A549 (cell line): ENCODE data around the gene CSTF1. TPM values are rescaled to one million over a fixed set of nuclear protein-coding genes. Genes with fewer than 3 reads are reported as not detected.

ENCODE experiments used
- ATAC-seq, 2 experiments: fragments of 200-7000 bp in 1 of 2; fragments of >200 bp in 1 of 2; cut with Nextera tagmentation in 1 of 2; cut with Tn5 transposase in 1 of 2; 3 replicates each; pipeline versions ENCODE4 v1.8.0 to v1.9.1; 2018 to 2020; ENCODE audit warnings: mild to moderate bottlenecking in 1 of 2, moderate library complexity in 1 of 2
- CTCF ChIA-PET: fragments of 300-600 bp; sonication (Branson Sonifier 250); formaldehyde crosslinking; extraction: SDS; loops from one replicate; lab custom pipeline; 2021; ENCODE audit warnings: antibody characterized with exemption, inconsistent platforms; lab: Yijun Ruan, JAX
- POLR2A ChIA-PET: fragments of 350-600 bp; formaldehyde crosslinking; extraction: SDS; loops from one replicate; lab custom pipeline; 2021; ENCODE audit warnings: antibody characterized with exemption, inconsistent platforms; lab: Yijun Ruan, JAX
- DNase-seq, 2 experiments: peaks; one replicate each; pipeline versions ENCODE4 v3.0.0 to v3.0.0-alpha.2; 2011 to 2016; ENCODE audit warnings: low read depth in 1 of 2, low spot score in 1 of 2
- FAIRE-seq: peaks from 2 replicates; lab custom pipeline; 2011; peaks lifted over from hg19 to GRCh38; lab: Jason Lieb, UNC
- H3K27ac ChIP-seq, 2 experiments: fragments of >200 bp; sonication (Bioruptor Twin); formaldehyde crosslinking; 3 replicates each; pipeline ENCODE4 v1.5.1; 2016 to 2017
- H3K4me1 ChIP-seq: fragments of >200 bp; sonication (Bioruptor Twin); formaldehyde crosslinking; 3 replicates; pipeline ENCODE4 v1.6.1; 2016
- H3K4me2 ChIP-seq: fragments of >200 bp; sonication (Bioruptor Twin); formaldehyde crosslinking; 3 replicates; pipeline ENCODE4 v1.6.1; 2016
- H3K4me3 ChIP-seq: fragments of >200 bp; sonication (Bioruptor Twin); formaldehyde crosslinking; 3 replicates; pipeline ENCODE4 v1.5.1; 2016
- H3K9me3 ChIP-seq: fragments of >200 bp; sonication (Bioruptor Twin); formaldehyde crosslinking; 3 replicates; pipeline ENCODE4 v1.6.1; 2016
- BHLHE40 ChIP-seq: IDR thresholded peaks from 2 replicates; pipeline ENCODE4 v1.6.1; 2012; ENCODE audit warnings: low read depth, low read length, inconsistent platforms
- CHD2 ChIP-seq: fragments of 150-350 bp; IDR thresholded peaks from 2 replicates; pipeline ENCODE4 v1.6.1; 2014; ENCODE audit warnings: low read length; ENCODE audit not compliant: partially characterized antibody
- EHF ChIP-seq: fragments of 250-450 bp; sonication (Bioruptor Pico); IDR thresholded peaks from 2 replicates; pipeline ENCODE4 v1.5.0; 2020; ENCODE audit warnings: mild to moderate bottlenecking
- HDAC2 ChIP-seq: fragments of 200-600 bp; sonication (generic); IDR thresholded peaks from 2 replicates; pipeline ENCODE4 v1.6.1; 2016
- HOXA7 ChIP-seq: fragments of 250-450 bp; sonication (Bioruptor Pico); IDR thresholded peaks from 2 replicates; pipeline ENCODE4 v1.5.0; 2020; ENCODE audit warnings: mild to moderate bottlenecking, moderate library complexity
- HOXB13 ChIP-seq: fragments of 250-450 bp; sonication (Bioruptor Pico); IDR thresholded peaks from 2 replicates; pipeline ENCODE4 v1.5.0; 2020; ENCODE audit warnings: low read depth, mild to moderate bottlenecking, moderate library complexity
- JUN ChIP-seq, 2 experiments: fragments of >200 bp; sonication (Bioruptor Twin); formaldehyde crosslinking; IDR thresholded peaks; 2 replicates in 1 of 2; 3 replicates in 1 of 2; pipeline ENCODE4 v1.6.1; 2016 to 2017
- KDM5A ChIP-seq: fragments of 200-600 bp; sonication (generic); IDR thresholded peaks from 2 replicates; pipeline ENCODE4 v1.6.1; 2016; ENCODE audit warnings: antibody characterized with exemption, mild to moderate bottlenecking
- MAZ ChIP-seq: fragments of 150-350 bp; IDR thresholded peaks from 2 replicates; pipeline ENCODE4 v1.6.1; 2014; ENCODE audit warnings: antibody characterized with exemption, low read depth, low read length, borderline replicate concordance
- MYC ChIP-seq: IDR thresholded peaks from 2 replicates; pipeline ENCODE4 v1.6.1; 2012; ENCODE audit warnings: mild to moderate bottlenecking, inconsistent platforms, low read length, improper control_type of control experiment, borderline replicate concordance
- PHF8 ChIP-seq: fragments of 200-600 bp; sonication (generic); IDR thresholded peaks from 2 replicates; pipeline ENCODE4 v1.6.1; 2016; ENCODE audit warnings: low read depth, mild to moderate bottlenecking, antibody characterized with exemption, moderate library complexity, borderline replicate concordance
- POLR2AphosphoS2 ChIP-seq: conservative IDR thresholded peaks from 2 replicates; pipeline ENCODE4 v1.6.1; 2012; ENCODE audit warnings: low read length, improper control_type of control experiment, inconsistent platforms
- RAD21 ChIP-seq, 2 experiments: fragments of >200 bp in 1 of 2; sonication (Bioruptor Twin) in 1 of 2; formaldehyde crosslinking in 1 of 2; IDR thresholded peaks in 1 of 2; conservative IDR thresholded peaks in 1 of 2; 2 replicates in 1 of 2; 3 replicates in 1 of 2; pipeline ENCODE4 v1.6.1; 2012 to 2018; ENCODE audit warnings: inconsistent platforms in 1 of 2
- RARB ChIP-seq: fragments of 250-450 bp; sonication (Bioruptor Pico); IDR thresholded peaks from 2 replicates; pipeline ENCODE4 v1.8.0; 2021; ENCODE audit warnings: mild to moderate bottlenecking, moderate library complexity
- RNF2 ChIP-seq: fragments of 200-600 bp; sonication (generic); IDR thresholded peaks from 2 replicates; pipeline ENCODE4 v1.6.1; 2016; ENCODE audit warnings: low read depth, mild to moderate bottlenecking, antibody characterized with exemption, moderate library complexity, borderline replicate concordance
- ZFP36 ChIP-seq: fragments of 450-650 bp; IDR thresholded peaks from 2 replicates; pipeline ENCODE4 v1.6.1; 2014; ENCODE audit warnings: borderline replicate concordance; ENCODE audit not compliant: partially characterized antibody
- WGBS: methylation state at CpG from one replicate; pipeline ENCODE4 v1.1.6; 2017; ENCODE audit errors: missing lambda C conversion rate; 5-methylcytosine and 5-hydroxymethylcytosine counted together
- polyA plus RNA-seq, 4 experiments: library from polyadenylated mRNA; depleted of rRNA in 3 of 4; stranded (reverse); fragments of >200 nt; fragmentation: RNase III in 1 of 4; extraction: RNeasy Plus Mini Kit Qiagen cat#74134 plus additional on column Dnase treatment in 1 of 4; gene quantifications; 2 replicates in 3 of 4; 3 replicates in 1 of 4; pipeline ENCODE4 v1.2.3, GENCODE V29; 2011 to 2017
- TF ChIP-seq, protein P1 (sequence below): fragments of 150-350 bp; IDR thresholded peaks from 2 replicates; pipeline ENCODE4 v1.6.1; 2014; ENCODE audit warnings: low read depth, mild to moderate bottlenecking, low read length
- TF ChIP-seq, protein P2 (sequence below): fragments of >200 bp; sonication (Bioruptor Twin); formaldehyde crosslinking; IDR thresholded peaks from 3 replicates; pipeline ENCODE4 v1.6.1; 2016
- TF ChIP-seq, protein P3 (sequence below): IDR thresholded peaks from 2 replicates; pipeline ENCODE4 v1.6.1; 2012
- TF ChIP-seq, protein P4 (sequence below): IDR thresholded peaks from 2 replicates; pipeline ENCODE4 v1.6.1; 2012; ENCODE audit warnings: low read depth, borderline replicate concordance

The CSTF1 gene
- polyA plus RNA-seq, 2 of the 4 experiments (the other 2 are of a cell fraction): 40.9 to 79.9 TPM

DNA sequence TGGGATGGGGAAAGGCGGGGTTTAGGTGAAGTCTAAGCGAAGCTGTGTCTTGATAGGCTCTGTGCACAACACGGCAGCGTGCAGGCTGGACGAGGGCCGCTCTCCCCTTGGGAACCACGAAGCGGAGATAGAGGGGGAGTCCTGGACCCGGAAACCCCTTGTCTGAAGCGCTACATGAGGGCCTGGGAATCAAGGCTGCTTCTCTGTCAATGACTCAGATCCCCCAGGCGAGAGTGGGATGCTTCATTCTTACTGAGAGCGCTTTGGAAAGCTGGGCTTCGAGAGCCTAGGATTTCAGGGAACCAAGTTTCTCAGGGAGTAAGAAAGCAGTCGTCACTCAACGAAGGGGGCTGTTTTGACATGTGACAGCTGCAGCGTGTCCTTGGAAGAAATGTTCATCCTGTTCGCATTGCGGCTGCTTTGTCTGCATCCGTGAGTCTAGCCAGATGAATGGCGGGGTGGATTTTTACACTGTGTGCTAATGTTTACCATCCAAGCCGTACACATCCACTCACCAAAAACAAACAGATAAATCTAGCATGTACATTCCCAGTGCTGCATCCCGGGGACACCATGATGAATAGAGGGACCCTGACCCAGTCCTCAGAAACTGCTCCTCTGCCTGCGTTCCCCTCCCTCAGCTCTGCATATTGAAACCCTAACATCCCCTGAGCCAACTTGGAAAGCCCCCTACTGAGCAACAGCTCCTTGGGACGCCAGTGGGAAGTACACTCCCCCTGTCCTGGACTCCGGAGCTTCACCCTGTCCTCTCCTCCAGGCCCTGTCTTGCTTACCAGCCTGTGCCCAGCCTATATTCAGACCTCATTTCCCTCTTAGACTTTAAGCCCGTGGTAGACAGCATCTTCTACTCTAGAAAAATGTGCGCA is 51.5 kb downstream of the CSTF1 start:
- 70% methylated on average over 27 of the region's 27 CpGs for WGBS
- peak in 1 of 2 experiments; percentile 43; a peak in 2 of 6 replicates for ATAC-seq
- Histone ChIP-seq H3K27ac (no peak overlapping the region), H3K4me1 (no peaks in the 10 kb centered on the region), H3K9me3 (no peaks in the 10 kb centered on the region), H3K4me2 (no peak overlapping the region), H3K4me3 (no peak overlapping the region)
- TF ChIP-seq HDAC2 (no peak), PHF8 (no peak), RAD21 (conservative IDR thresholded peaks at IDR 0.05 in 1 of 2, IDR thresholded peaks at IDR 0.05 in 1 of 2) (no peak), HOXB13 (CRISPR knock-in tag) (no peak), HOXA7 (CRISPR knock-in tag) (no peak), KDM5A (no peak), BHLHE40 (no peak), CHD2 (no peak), EHF (no peak), JUN (IDR thresholded peaks at IDR 0.05) (no peak), ZFP36 (no peak), MAZ (no peak)
- TF ChIP-seq, protein P1, sequence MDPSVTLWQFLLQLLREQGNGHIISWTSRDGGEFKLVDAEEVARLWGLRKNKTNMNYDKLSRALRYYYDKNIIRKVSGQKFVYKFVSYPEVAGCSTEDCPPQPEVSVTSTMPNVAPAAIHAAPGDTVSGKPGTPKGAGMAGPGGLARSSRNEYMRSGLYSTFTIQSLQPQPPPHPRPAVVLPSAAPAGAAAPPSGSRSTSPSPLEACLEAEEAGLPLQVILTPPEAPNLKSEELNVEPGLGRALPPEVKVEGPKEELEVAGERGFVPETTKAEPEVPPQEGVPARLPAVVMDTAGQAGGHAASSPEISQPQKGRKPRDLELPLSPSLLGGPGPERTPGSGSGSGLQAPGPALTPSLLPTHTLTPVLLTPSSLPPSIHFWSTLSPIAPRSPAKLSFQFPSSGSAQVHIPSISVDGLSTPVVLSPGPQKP: no peak
- ChIA-PET POLR2A (no interaction called here), CTCF (no interaction called here)
- no peak for DNase-seq
- no peak for FAIRE-seq

DNA sequence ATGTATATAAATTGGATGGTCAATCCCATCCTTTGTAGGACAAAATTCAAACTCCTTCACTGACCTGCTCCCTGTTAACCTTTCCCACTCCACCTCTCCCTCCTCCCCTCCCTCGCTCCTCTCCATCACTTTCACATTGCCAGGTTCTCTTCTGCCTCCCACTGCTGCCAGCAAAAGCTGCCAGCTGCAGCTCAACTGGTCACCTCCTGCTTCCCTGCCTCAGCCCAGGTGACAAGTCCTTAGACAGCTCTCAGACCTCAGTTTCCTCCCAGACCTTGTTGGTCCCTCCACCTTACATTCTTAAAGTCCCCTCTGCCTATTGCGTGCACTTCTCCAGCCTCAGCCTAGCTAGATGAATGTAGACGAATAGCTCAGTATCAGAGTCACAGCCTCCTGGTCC is 52.7 kb downstream of the CSTF1 start:
- no peak overlapping the region for H3K27ac ChIP-seq
- DNase-seq (no peak), FAIRE-seq (no peak), ATAC-seq (no peak)
- H3K4me1 ChIP-seq: no peaks in the 10 kb centered on the region
- H3K4me2 ChIP-seq: no peak overlapping the region
- ChIA-PET CTCF (no interaction called here), POLR2A (no interaction called here)
- H3K4me3 ChIP-seq: no peak overlapping the region
- no peaks in the 10 kb centered on the region for H3K9me3 ChIP-seq
- no peak for TF ChIP-seq RNF2
- no peak for TF ChIP-seq POLR2AphosphoS2
- TF ChIP-seq MYC: no peak
- no peak for TF ChIP-seq RARB
- 84% methylated on average over 3 of the region's 3 CpGs for WGBS

DNA sequence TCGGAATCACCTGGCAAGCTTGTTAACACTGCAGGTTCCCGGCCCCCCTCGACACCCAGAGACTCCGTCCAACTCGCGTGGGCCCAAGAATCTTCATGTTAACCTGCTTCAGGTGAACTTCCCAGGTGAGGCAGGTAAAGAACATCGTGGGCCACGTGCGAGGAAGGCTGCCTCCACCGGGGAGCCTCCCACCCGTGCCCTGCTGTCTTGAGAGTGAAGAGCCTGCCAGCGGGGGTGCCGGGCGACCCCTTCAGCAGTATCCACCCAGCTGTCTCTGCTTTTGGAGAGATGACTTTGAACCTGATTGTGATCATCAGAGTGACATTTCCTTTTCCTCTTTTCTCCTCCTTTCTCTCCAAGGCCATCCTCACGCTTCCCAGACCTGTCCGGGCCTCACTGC is 53.1 kb downstream of the CSTF1 start:
- POLR2A ChIA-PET: no interaction called here
- no peak overlapping the region for H3K4me2 ChIP-seq
- no peaks in the 10 kb centered on the region for H3K4me1 ChIP-seq
- TF ChIP-seq RARB (no peak), PHF8 (no peak), MYC (no peak), EHF (no peak)
- TF ChIP-seq, protein P2, sequence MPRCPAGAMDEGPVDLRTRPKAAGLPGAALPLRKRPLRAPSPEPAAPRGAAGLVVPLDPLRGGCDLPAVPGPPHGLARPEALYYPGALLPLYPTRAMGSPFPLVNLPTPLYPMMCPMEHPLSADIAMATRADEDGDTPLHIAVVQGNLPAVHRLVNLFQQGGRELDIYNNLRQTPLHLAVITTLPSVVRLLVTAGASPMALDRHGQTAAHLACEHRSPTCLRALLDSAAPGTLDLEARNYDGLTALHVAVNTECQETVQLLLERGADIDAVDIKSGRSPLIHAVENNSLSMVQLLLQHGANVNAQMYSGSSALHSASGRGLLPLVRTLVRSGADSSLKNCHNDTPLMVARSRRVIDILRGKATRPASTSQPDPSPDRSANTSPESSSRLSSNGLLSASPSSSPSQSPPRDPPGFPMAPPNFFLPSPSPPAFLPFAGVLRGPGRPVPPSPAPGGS: no peak
- TF ChIP-seq, protein P3, sequence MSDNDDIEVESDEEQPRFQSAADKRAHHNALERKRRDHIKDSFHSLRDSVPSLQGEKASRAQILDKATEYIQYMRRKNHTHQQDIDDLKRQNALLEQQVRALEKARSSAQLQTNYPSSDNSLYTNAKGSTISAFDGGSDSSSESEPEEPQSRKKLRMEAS: no peak
- TF ChIP-seq, protein P4, sequence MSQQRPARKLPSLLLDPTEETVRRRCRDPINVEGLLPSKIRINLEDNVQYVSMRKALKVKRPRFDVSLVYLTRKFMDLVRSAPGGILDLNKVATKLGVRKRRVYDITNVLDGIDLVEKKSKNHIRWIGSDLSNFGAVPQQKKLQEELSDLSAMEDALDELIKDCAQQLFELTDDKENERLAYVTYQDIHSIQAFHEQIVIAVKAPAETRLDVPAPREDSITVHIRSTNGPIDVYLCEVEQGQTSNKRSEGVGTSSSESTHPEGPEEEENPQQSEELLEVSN: no peak
- TF ChIP-seq, all 56 proteins: peak for 0
- no peaks in the 10 kb centered on the region for H3K9me3 ChIP-seq
- no peak for FAIRE-seq
- DNase-seq: no peak
- CTCF ChIA-PET: no interaction called here
- 62% methylated on average over 15 of the region's 16 CpGs for WGBS
- no peak overlapping the region for H3K27ac ChIP-seq
- ATAC-seq: no peak
- no peak overlapping the region for H3K4me3 ChIP-seq
